GM18502 (cell line): Measurements from ENCODE around the gene ZNF391.
"Not testable (repeated sequence)": the region's sequence is repeated elsewhere in the genome, so short reads cannot be mapped to it uniquely, and the experiment has no call there.

ENCODE experiments used
- ATAC-seq: cut with Tn5 transposase; IDR thresholded peaks from one replicate; pipeline ENCODE4 v1.9.1; 2021; ENCODE audit warnings: mild to moderate bottlenecking; ENCODE audit not compliant: unreplicated experiment, poor library complexity

The ZNF391 gene

DNA sequence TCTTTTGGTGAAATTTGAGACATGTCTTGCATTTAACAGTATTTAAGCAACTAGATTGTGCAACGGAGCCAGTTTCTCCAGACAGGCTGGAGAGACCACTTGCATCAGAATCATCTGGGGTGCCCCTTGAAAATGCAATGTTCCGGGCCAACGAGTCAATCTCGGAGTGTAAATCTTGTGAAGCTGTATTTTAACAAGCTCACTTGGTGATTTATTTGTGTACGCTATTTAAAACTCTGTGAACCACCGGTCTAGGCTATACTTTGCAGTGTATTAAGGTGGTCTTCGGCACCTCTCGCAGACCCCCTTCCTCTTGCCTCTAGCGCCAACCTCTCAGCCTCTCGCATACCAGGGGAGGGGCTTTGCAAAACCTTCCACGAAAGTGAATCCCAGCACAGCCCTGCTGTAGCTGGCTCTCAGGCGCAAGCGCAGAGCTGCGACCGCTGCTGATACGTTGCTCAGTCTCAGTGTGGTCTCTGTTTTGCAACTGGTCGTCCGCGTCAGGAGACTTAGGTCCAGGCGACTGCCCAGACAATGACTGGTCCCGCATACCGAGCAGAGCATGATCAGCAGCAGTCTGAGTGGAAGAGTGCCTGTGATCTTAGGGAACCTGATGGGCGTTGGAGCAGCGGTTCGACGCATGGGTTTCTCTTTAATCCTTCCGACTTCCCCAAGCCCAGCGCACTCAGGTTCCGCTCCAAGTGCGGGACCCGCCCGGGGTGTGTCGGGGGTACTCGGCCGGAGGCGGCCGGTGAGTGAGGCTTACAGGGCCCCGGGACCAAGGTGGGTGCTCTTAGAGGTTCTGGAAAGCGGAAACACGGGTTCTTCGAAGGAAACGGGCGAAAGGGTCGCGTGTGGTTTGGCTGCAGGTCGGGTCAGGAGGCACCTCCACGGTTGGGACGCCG, at the start of gene ZNF391:
Gene ZNF391, plus strand, starts transcription at position 467 of the 905 bp plus-strand sequence. CDS start 11,612 bp downstream, outside the sequence.
- peak; percentile 53 for ATAC-seq

DNA sequence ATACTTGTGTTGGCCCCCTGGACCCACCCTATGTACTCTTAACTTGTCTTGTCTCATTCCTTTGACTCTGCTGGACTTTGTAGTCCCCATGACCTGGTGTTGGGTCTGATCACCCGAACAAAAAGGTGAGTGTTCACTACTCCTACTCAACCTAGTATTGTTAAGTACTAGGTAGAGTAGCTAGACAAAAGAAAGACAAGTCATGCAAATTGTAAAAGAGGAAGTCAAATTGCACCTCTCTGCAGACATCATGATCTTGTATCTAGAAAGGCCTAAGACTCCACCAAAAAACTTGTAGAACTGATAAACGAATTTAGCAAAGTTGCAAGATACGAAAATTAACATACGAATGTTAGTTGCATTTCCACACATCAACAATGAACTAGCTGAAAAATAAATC, 35.7 kb upstream of the ZNF391 start:
- no peak for ATAC-seq

DNA sequence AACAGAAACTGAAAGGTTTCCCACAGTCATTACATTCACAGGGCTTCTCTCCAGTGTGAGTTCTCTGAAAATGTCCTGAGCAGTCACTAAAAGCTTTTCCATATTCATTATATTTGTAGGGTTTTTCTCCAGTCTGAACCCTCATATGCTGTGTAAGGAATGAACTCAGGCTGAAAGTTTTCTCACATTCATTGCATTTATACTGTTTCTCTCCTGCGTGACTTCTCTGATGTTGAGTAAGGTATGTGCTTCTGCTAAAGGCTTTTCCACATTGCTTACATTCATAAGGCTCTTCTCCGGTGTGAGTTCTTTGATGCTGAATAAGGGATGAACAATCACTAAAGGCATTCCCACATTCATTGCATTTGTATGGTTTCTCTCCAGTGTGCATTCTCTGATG, 29.8 kb upstream of the ZNF391 start:
- ATAC-seq: no peak

GRCh38 chr6:27359231-27359630, 29.3 kb upstream of the ZNF391 start:
- ATAC-seq: no peak

- no peak for ATAC-seq
Measured at GRCh38 chr6:27368202-27368601, 20.4 kb upstream of the ZNF391 start.

DNA sequence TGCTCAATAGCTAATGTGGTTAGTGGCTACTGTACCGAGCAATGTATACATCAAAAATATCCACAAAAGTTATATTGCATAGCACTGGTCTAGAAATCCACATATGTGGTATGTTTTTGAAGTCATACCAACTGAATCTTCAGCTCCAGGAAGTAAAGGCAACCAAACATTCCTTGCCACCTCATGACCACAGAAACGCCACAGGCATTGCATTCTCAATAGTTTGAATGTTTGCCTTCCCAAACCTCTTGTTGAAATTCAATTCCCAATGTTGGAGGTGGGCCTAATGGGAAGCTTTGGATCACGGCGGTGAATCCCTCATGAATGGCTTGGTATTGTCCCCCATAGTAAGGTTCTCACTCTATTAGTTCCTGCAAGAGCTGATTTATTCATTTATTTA, 18.2 kb upstream of the ZNF391 start:
- no peak for ATAC-seq

DNA sequence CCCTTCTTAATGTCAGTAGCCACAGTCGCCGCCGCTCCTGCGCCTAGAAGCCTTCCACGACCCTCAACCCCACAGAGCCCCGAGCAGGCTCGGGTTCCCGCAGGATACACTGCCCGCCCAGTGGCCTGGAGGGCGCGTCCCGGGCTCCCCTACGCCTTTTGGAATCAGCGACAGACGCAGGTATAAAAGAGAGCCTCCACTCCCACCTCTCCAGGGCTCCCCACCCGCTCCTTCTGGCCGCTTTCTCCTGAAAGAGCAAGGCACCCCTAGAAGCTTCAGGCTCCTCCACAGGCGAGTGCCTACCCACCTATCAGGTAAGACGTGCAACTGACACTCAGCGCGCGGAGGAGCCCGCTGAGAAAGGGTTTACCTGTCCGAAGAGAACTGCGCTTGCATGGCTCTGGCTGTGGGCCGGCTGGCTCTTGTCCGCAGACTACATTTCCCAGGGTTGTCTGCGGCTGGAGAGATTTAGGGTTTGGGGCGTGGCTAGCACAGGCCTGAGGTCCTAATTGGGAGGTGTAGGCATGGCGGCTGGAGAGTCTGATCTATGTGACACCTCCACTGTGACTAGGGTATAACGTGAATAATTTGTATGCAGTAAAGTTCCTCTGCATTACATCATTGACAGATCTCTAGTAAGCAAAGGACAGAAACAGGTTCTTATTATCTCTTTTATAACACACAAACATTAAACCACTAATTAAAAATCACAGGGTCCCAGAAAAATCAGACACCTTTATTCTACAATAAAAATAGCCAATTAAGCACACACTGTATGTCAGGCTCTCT, 13.5 kb upstream of the ZNF391 start:
- ATAC-seq: peak; percentile 84

DNA sequence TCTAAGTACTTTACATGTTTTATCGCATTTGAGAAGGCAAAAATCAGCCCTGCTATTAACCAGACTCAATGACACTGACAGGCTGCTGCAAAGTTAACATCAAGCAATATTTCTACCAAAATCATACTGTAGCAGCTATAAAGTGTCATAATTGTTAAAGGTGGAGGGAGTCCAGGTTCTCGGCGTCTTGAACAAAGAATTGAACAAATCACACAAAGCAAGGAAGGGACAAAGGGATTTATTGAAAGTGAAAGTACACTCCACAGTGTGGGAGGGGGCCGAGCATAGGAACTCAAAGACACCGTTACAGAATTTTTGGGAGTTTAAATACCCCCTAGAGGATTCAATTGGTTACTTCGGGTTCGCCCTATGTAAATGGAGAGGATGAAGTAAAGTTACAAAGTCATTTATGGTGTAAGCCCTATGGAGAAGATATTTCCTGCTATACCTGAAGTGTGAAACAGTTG, 12.9 kb upstream of the ZNF391 start:
- no peak for ATAC-seq

- not testable (repeated sequence) for ATAC-seq
Measured at GRCh38 chr6:27378406-27378805, 10.2 kb upstream of the ZNF391 start.

DNA sequence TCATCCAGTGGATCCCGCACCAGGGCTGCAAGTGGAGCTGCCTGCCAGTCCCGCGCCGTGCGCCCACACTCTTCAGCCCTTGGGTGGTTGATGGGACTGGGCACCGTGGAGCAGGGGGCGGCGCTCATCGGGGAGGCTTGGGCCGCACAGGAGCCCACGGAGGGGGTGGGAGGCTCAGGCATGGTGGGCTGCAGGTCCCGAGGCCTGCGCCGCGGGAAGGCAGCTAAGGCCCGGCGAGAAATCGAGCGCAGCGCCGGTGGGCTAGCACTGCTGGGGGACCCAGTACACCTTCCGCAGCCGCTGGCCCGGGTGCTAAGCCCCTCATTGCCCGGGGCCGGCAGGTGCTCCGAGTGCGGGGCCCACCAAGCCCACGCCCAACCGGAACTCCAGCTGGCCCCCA, 7.6 kb upstream of the ZNF391 start:
- ATAC-seq: not testable (repeated sequence)

DNA sequence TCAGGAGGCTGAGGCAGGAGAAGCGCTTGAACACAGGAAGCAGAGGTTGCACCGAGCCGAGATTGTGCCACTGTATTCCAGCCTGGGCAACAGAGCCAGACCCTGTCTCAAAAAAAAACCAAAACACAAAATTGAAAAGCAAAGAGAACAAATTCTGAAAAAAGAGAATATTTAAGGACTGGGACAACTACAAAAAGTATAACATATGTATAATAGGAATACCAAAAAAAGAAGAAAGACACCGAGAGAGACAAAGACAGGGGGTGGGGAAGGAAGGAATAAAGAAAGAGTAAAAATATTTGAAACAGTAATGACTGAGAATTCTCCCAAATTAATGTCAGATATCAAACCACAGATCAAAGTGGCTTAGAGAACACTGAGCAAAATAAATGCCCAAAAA, 5.5 kb upstream of the ZNF391 start:
- ATAC-seq: no peak

DNA sequence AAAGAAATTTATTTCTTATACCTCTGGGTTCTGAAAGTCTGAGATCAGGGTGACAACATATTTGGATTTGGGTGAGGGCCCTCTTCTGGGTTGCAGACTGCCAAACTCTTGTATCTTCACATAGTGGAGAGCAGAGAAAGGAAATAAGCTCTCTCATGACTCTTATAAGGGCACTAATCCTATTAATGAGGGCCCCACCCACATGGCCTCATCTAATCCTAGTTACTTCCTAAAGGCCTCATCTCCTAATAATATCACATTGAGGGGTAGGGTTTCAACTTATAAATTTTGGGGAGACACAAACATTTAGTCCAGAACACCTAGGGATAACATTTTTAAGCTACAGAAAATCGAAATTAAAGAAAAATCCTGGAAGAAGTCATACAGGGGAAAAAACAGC, 5.1 kb upstream of the ZNF391 start:
- ATAC-seq: no peak

- no peak for ATAC-seq
Measured at GRCh38 chr6:27392623-27393022, 4.1 kb downstream of the ZNF391 start.

- no peak for ATAC-seq
Measured at GRCh38 chr6:27394073-27394472, 5.5 kb downstream of the ZNF391 start.

- no peak for ATAC-seq
Measured at GRCh38 chr6:27400877-27401642, 12.5 kb downstream of the ZNF391 start.

GRCh38 chr6:27406085-27406484, 17.5 kb downstream of the ZNF391 start:
- ATAC-seq: no peak

DNA sequence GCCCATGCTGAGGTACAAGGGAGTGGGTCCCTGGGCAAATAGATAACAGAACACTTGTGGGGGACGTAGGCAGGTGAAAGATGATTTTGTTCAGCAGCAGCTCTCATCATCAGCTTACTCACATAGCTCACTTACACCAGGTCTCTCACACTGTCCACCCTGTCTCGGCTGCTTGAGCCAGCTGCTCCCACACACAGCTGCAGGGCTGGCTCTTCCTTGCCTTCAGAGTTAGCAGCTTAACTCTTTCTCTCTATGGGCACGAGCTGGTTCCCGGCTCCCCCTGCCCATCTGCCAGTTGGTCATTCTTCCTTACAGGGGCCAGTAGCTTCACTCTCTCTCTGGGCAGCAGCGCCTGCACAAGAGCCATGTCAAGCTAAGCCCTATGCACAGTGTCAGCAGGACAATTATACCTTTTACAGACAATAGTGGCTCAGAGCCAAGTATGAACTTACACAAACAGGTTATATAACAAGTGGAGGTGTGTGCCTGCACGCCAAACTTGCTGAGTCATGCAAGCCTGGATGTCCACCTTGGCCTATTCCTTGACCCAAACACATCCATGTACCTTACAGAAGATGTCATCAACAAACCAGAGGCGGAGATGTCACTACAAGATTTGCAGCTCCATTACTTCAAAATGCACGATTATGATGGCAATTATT, 18.7 kb downstream of the ZNF391 start:
- ATAC-seq: no peak

- no peak for ATAC-seq
Measured at GRCh38 chr6:27414300-27414699, 25.7 kb downstream of the ZNF391 start.

- no peak for ATAC-seq
Measured at GRCh38 chr6:27414996-27415395, 26.4 kb downstream of the ZNF391 start.

- ATAC-seq: no peak
Measured at GRCh38 chr6:27415898-27416297, 27.3 kb downstream of the ZNF391 start.
